Esophagus (tissue), 2 donors: ENCODE measurements around the gene AOPEP. TPM values are rescaled to one million over a fixed set of nuclear protein-coding genes. Genes with fewer than 3 reads are reported as not detected.
A peak's percentile ranks its signal among the peaks of the same experiment; 100 is the strongest.

Experiments
- H3K27ac ChIP-seq, 2 donors: one replicate each; pipeline ENCODE4 v1.5.1; 2013; ENCODE audit warnings: low read depth in 2 of 2, mild to moderate bottlenecking in 2 of 2, inconsistent platforms in 1 of 2, low read length in 1 of 2, moderate library complexity in 1 of 2
- H3K27me3 ChIP-seq, 2 donors: one replicate each; pipeline ENCODE4 v1.6.1; 2013; ENCODE audit warnings: low read length in 2 of 2, control low read depth in 1 of 2, mild to moderate bottlenecking in 1 of 2; ENCODE audit not compliant: insufficient read depth in 2 of 2, control insufficient read depth in 1 of 2
- H3K36me3 ChIP-seq, 2 donors: one replicate each; pipeline ENCODE4 v1.6.1; 2013; ENCODE audit warnings: low read length in 1 of 2; ENCODE audit not compliant: control insufficient read depth in 2 of 2, insufficient read depth in 2 of 2
- H3K4me1 ChIP-seq, 2 donors: one replicate each; pipeline ENCODE4 v1.6.1; 2013; ENCODE audit warnings: low read length in 1 of 2; ENCODE audit not compliant: control insufficient read depth in 2 of 2, insufficient read depth in 2 of 2
- H3K4me3 ChIP-seq, 2 donors: one replicate each; pipeline ENCODE4 v1.5.1; 2013; ENCODE audit warnings: low read length in 2 of 2, mild to moderate bottlenecking in 2 of 2, low read depth in 1 of 2, moderate library complexity in 1 of 2
- H3K9me3 ChIP-seq, 2 donors: one replicate each; pipeline ENCODE4 v1.6.1; 2013; ENCODE audit warnings: mild to moderate bottlenecking in 2 of 2, low read depth in 1 of 2, low read length in 1 of 2, moderate library complexity in 1 of 2; ENCODE audit not compliant: control insufficient read depth in 2 of 2, insufficient read depth in 1 of 2
- WGBS, 2 donors: extraction: QIAGEN DNeasy Blood & Tissue Kit; methylation state at CpG; one replicate each; pipeline ENCODE4 v1.1.7; 2013; 5-methylcytosine and 5-hydroxymethylcytosine counted together
- polyA plus RNA-seq, 2 donors: library from polyadenylated mRNA; stranded (reverse); fragments of 200-250 nt; gene quantifications; one replicate each; pipeline ENCODE4 v1.2.3, GENCODE V29; 2013
- donor health status: healthy with polysubstance abuse.
- donor health status: Bipolar disorder and iron deficiency.

AOPEP gene
- polyA plus RNA-seq, 2 donors, result 99.6 to 111 TPM

DNA sequence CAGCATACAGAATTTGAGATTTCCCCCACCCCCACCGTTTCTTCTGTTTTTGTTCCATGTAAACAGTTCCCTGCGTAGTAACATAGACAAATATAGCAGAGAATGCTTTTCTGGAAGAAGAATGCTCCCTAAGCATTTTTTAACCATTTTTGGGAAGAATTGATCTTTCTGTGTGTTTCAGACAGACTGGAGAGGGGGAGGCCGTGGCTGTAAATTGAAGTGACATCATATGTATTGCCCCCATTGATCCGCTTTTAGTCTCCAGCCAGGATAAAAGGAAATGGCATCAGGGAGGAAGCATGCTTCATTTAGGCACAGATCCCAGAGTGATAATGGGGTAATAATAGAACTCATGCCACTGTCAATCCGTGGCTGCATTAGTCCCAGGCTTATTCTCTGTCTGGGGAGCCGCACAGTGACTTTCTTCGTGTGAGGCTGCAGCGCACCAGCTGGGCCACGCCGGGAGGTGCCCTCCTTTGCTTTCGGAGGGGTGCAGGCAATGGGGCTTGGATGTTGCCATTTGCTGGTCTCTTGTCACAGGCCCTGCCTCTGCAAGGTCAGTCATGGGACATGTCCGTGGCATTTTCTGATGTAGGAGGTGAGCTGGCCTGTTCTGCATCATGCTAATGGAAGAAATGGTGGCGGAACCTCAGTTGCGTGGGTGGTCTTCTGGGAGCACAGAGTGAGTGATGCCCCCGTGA lies 329.5 kb downstream of the AOPEP start:
- 23 to 38% methylated on average over 15 of the region's 15 CpGs for WGBS, 2 donors
- Histone ChIP-seq H3K36me3 (peaks cover 0 to 6% of the 10 kb centered on the region in 2 donors), H3K27ac (peak overlapping the region; percentile 76 to 94), H3K4me1 (peaks cover 10 to 14% of the 10 kb centered on the region in 2 donors), H3K9me3 (no peaks in the 10 kb centered on the region), H3K4me3 (peak overlapping the region; percentile 30 to 44), H3K27me3 (no peaks in the 10 kb centered on the region)

DNA sequence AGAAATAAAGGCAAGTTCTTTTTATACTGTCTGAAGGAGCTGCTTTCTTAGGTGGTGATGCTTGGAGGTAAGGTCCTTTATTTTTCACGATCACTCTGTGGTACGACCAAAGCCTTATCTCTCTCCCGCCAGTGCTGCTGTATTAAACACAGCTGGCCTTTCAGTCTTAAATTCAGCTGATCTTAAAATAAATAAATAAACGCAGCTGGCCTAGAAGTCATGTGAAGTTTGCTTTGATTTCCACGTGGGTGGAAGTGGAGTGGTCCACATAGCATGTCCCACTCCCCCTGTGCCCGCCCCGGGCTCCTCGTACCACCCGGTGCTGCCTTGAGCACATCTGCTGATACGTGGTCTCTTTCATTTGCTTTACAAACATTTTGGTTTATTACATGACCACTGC lies 330.6 kb downstream of the AOPEP start:
- Histone ChIP-seq H3K4me3 (peak overlapping the region; percentile 6 to 44), H3K27ac (peak overlapping the region; percentile 73 to 74), H3K36me3 (peaks cover 4 to 6% of the 10 kb centered on the region in 2 donors), H3K27me3 (no peaks in the 10 kb centered on the region), H3K4me1 (peaks cover 12 to 15% of the 10 kb centered on the region in 2 donors), H3K9me3 (no peaks in the 10 kb centered on the region)
- WGBS, 2 donors, result 16 to 27% methylated on average over 10 of the region's 10 CpGs

DNA sequence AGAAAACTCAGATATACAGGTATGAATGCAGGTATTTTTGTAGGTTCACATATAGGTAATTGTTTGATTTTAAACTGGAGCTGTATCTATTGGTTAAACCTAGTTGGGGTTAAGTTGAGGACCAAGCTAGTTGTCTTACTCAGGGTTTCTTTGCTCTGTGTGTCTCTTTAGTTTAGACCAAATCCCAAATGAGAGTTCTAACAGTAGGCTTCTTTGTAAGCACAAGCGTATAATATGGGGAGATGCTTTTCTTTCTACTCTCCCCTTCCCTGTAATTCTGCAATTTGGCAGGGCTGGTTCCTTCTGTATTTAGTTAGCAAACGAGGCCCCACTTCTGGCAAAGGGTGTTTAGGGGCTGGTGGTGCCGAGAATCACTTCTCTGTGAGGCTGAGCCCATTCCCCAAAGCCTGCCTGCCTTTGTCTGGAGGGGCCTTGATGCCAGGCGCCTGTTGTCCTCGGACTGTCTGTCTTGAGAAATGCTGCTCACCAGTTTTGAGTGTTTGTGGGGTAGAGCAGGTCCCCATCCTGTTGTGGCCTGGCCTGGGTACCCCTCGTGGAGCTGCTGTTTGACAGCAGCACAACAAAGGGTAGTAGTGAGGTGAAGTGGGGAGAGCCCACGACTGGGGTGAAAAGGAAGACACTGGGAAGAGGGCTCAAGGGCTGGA lies 331.8 kb downstream of the AOPEP start:
- H3K4me1 ChIP-seq, result peaks cover 17 to 23% of the 10 kb centered on the region in 2 donors
- WGBS, 2 donors, result 31 to 53% methylated on average over 7 of the region's 7 CpGs
- H3K4me3 ChIP-seq, result peak overlapping the region; percentile 19 to 44
- peak overlapping the region; percentile 80 to 86 for H3K27ac ChIP-seq
- H3K27me3 ChIP-seq, result no peaks in the 10 kb centered on the region
- H3K9me3 ChIP-seq, result no peaks in the 10 kb centered on the region
- peaks cover 7 to 12% of the 10 kb centered on the region in 2 donors for H3K36me3 ChIP-seq

DNA sequence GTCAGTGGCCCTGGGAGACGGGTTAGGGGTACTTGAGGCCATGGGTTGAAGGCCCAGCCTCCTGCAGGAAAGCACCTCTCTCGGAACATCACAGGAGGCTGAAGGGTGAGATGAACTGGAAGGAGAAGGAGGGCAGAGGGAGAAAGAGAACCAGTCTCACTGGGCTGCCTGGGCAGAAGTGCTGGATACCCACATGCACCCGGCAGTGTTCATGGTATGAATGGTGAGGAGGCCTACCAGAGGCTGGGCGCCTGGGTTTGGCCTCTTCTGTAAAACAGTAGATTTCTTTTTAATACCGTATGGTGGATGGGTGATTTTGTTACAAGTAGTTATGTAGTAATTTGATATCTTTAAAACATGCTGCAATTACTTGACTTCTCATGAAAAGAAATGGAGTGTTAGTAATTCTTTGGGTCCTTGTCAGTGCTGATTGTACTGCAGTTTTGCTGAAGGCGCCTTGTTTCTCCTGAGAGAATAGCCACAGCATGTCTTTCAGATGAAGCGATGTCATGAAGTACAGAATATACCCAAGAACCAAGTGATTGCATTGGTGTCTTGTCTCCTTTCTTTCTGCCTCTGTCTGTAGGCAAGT lies 332.4 kb downstream of the AOPEP start:
- Histone ChIP-seq H3K4me1 (peaks cover 17 to 25% of the 10 kb centered on the region in 2 donors), H3K36me3 (peaks cover 11 to 17% of the 10 kb centered on the region in 2 donors), H3K4me3 (peak overlapping the region; percentile 19 to 44), H3K9me3 (no peaks in the 10 kb centered on the region), H3K27me3 (no peaks in the 10 kb centered on the region), H3K27ac (peak overlapping the region; percentile 80 to 86)
- WGBS, 2 donors, result 41 to 45% methylated on average over 7 of the region's 7 CpGs

DNA sequence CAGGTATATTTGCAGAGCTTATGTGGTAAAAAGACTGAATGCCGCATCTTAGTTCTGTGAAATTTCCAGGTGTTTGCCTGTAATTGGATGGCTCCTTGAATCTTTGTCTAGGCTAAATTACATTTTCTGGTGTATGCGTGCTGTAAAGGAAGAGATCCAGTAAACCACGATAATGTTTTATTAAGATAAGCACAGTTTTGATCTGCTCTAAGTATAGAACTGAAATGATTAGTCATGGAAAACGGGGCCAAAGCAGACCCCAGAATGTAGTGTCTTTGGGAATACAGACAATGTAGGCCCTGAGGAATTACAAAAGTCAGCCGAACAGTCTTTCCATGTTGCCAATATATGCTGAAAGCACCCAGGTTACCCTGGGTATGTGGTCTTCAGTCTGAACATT lies 333.7 kb downstream of the AOPEP start:
- H3K4me1 ChIP-seq, result peaks cover 19 to 27% of the 10 kb centered on the region in 2 donors
- H3K9me3 ChIP-seq, result no peaks in the 10 kb centered on the region
- no peaks in the 10 kb centered on the region for H3K27me3 ChIP-seq
- peak overlapping the region; percentile 57 to 61 for H3K27ac ChIP-seq
- H3K36me3 ChIP-seq, result peaks cover 13 to 19% of the 10 kb centered on the region in 2 donors
- WGBS, 2 donors, result 21 to 35% methylated on average over 5 of the region's 5 CpGs
- H3K4me3 ChIP-seq, result no peak overlapping the region

DNA sequence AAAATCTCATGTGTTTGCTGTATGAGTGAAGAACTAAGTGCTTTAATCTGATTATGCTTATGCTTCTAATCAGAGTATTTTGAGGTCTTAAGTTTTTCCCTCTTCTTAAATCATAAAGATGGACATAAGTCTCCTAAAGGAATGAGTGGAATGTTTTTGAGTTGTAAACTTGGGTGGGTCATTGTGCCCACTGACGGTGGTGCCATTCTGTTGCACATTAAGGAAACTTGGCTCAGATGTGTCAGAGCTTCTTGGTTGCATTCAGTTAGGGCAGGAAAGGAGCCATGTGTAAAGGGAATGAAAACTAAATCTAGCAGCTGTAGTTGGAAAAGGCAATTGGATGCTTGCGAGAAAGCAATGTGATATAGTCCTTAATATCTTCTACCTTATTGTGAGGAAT lies 334.4 kb downstream of the AOPEP start:
- Histone ChIP-seq H3K9me3 (no peaks in the 10 kb centered on the region), H3K27ac (peak overlapping the region; percentile 48 to 57), H3K4me3 (no peak overlapping the region), H3K27me3 (no peaks in the 10 kb centered on the region), H3K4me1 (peaks cover 23 to 29% of the 10 kb centered on the region in 2 donors), H3K36me3 (peaks cover 14 to 21% of the 10 kb centered on the region in 2 donors)
- WGBS, 2 donors, result 39 to 49% methylated on average over 2 of the region's 2 CpGs

DNA sequence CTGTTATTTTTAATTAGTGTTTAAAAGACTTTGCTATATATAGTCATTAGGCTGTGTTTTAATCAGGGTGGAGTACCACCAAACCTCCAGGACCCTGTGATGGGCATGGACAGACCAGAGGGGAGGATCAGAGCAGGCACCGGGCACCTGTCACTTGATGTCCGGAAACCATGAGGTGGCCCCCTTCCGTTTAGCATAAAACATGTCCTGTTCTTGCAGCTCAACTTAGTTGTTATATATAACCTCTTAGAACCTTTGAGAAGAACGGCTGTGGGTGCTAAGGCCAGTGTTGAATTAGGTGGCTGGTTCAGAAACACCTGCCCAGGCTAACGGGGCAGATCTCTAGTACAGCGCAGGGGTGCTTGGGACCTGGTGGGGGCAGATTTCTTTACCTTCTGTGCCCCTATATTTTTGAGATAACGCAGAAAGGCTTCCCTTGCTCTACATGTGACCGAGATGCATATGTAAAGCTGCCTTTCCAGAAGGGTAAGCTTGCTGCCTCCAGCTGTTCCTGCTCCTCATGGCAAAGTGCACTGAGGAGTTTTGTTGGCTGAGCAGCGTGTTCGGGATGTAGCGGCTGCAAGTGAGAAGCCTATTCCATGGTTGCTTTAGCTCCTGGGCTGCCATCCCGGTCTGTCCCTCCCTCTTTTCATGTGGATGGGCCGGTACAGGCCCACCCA lies 335.6 kb downstream of the AOPEP start:
- H3K27me3 ChIP-seq, result no peaks in the 10 kb centered on the region
- H3K36me3 ChIP-seq, result peaks cover 14 to 22% of the 10 kb centered on the region in 2 donors
- H3K27ac ChIP-seq, result peak overlapping the region; percentile 82 to 84
- 35 to 48% methylated on average over 12 to 13 of the region's 13 CpGs for WGBS, 2 donors
- H3K4me3 ChIP-seq, result no peak overlapping the region
- peaks cover 17 to 28% of the 10 kb centered on the region in 2 donors for H3K4me1 ChIP-seq
- H3K9me3 ChIP-seq, result no peaks in the 10 kb centered on the region

DNA sequence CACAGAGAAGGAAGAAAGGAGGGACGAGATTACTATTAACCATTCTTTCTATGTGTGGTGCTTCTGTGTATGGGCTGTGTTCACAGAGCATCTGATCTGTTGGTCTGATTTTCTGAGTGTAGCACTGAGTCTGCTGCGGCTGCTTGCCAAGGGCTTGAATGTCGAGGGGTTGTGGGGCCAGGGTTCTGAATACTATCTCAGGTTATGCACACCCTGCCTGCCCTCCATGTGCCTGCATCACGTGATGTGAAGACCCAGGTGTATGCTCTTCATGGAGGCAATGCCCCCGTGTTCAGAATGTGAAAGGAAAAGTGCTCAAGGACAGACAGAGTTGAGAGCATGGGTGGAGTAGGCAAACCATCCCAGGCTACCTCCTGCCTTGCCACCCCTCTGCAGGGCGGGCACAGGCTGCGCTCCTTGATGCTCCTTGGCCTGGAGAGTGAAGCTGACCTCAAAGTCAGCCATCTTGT lies 336.1 kb downstream of the AOPEP start:
- Histone ChIP-seq H3K36me3 (peaks cover 14 to 23% of the 10 kb centered on the region in 2 donors), H3K27me3 (no peaks in the 10 kb centered on the region), H3K9me3 (no peaks in the 10 kb centered on the region), H3K4me1 (peaks cover 15 to 28% of the 10 kb centered on the region in 2 donors), H3K4me3 (peak overlapping the region in 1 of 2 donors; percentile 5), H3K27ac (peak overlapping the region; percentile 82 to 84)
- 42 to 49% methylated on average over 7 of the region's 7 CpGs for WGBS, 2 donors

DNA sequence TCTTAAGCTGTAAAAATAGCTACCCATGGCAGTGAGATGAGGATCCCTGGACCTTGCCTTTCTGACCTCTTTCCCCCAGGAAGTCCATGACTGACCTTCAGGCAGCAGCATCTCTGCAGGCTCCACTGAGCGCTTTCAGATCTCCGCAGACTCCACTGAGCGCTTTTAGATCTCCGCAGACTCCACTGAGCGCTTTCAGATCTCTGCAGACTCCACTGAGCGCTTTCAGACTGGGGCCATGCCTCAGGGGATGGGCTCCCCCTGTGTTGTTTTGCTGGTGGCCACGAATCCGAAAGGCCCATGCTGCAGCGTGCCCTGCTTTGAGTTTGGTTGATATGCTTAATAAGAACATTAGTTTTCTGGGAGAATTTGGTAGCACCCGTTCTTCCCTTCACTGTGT lies 336.8 kb downstream of the AOPEP start:
- 58 to 73% methylated on average over 10 of the region's 10 CpGs for WGBS, 2 donors
- Histone ChIP-seq H3K27me3 (no peaks in the 10 kb centered on the region), H3K36me3 (peaks cover 14 to 22% of the 10 kb centered on the region in 2 donors), H3K9me3 (no peaks in the 10 kb centered on the region), H3K27ac (peak overlapping the region; percentile 76 to 84), H3K4me3 (no peak overlapping the region), H3K4me1 (peaks cover 14 to 28% of the 10 kb centered on the region in 2 donors)
